Hepatocyte (in vitro differentiated cells): Measurements from ENCODE around the gene GRK5.

ENCODE experiments used
- EZH2 ChIP-seq: fragments of 200-600 bp; sonication (generic); IDR thresholded peaks from 2 replicates; pipeline ENCODE4 v1.6.1; 2016; ENCODE audit warnings: antibody characterized with exemption, mild to moderate bottlenecking, borderline replicate concordance
- EZH2phosphoT487 ChIP-seq: fragments of 200-600 bp; sonication (generic); IDR thresholded peaks from one replicate; pipeline ENCODE4 v1.6.1; 2018; ENCODE audit warnings: antibody characterized with exemption, mild to moderate bottlenecking, low read depth, moderate library complexity; ENCODE audit not compliant: unreplicated experiment, severe bottlenecking
- TF ChIP-seq, protein P1 (sequence below): fragments of 200-600 bp; sonication (generic); IDR thresholded peaks from 2 replicates; pipeline ENCODE4 v1.5.1; 2016; ENCODE audit warnings: antibody characterized with exemption, mild to moderate bottlenecking; ENCODE audit not compliant: poor library complexity

DNA sequence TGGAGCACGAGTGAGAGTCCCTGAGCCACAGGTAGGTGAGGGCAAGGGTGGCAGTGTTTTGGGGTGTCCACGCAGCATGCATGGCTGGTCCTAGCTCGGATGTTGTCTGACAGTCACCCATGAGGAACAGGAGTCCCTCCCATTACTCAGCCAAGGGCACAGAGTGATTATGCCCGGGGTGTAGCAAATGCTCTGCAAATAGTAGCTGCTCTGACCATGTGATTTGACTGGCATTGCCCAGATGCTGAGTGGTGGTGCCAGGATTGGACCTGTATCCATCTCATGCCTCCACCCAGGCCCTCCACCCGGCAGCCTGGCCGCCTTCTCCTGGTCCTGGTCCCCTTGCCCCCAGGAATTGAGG lies 150.8 kb downstream of the GRK5 start:
- TF ChIP-seq, protein P1, sequence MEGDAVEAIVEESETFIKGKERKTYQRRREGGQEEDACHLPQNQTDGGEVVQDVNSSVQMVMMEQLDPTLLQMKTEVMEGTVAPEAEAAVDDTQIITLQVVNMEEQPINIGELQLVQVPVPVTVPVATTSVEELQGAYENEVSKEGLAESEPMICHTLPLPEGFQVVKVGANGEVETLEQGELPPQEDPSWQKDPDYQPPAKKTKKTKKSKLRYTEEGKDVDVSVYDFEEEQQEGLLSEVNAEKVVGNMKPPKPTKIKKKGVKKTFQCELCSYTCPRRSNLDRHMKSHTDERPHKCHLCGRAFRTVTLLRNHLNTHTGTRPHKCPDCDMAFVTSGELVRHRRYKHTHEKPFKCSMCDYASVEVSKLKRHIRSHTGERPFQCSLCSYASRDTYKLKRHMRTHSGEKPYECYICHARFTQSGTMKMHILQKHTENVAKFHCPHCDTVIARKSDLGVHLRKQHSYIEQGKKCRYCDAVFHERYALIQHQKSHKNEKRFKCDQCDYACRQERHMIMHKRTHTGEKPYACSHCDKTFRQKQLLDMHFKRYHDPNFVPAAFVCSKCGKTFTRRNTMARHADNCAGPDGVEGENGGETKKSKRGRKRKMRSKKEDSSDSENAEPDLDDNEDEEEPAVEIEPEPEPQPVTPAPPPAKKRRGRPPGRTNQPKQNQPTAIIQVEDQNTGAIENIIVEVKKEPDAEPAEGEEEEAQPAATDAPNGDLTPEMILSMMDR: no peak
- TF ChIP-seq EZH2: no peak
- no peak for TF ChIP-seq EZH2phosphoT487
